GM12873 (cell line): Measurements from ENCODE around the gene CRKL.

Source experiments
- TF ChIP-seq, protein P1 (sequence below): IDR thresholded peaks from 2 replicates; pipeline ENCODE4 v1.5.1; 2012; ENCODE audit warnings: low read depth, mild to moderate bottlenecking, moderate library complexity, low read length, control low read depth; ENCODE audit not compliant: insufficient read depth; ENCODE audit errors: missing control alignments

CRKL gene

GRCh38 chr22:20889904-20890540, 27.2 kb upstream of the CRKL start:
- TF ChIP-seq, protein P1, sequence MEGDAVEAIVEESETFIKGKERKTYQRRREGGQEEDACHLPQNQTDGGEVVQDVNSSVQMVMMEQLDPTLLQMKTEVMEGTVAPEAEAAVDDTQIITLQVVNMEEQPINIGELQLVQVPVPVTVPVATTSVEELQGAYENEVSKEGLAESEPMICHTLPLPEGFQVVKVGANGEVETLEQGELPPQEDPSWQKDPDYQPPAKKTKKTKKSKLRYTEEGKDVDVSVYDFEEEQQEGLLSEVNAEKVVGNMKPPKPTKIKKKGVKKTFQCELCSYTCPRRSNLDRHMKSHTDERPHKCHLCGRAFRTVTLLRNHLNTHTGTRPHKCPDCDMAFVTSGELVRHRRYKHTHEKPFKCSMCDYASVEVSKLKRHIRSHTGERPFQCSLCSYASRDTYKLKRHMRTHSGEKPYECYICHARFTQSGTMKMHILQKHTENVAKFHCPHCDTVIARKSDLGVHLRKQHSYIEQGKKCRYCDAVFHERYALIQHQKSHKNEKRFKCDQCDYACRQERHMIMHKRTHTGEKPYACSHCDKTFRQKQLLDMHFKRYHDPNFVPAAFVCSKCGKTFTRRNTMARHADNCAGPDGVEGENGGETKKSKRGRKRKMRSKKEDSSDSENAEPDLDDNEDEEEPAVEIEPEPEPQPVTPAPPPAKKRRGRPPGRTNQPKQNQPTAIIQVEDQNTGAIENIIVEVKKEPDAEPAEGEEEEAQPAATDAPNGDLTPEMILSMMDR = no peak

DNA sequence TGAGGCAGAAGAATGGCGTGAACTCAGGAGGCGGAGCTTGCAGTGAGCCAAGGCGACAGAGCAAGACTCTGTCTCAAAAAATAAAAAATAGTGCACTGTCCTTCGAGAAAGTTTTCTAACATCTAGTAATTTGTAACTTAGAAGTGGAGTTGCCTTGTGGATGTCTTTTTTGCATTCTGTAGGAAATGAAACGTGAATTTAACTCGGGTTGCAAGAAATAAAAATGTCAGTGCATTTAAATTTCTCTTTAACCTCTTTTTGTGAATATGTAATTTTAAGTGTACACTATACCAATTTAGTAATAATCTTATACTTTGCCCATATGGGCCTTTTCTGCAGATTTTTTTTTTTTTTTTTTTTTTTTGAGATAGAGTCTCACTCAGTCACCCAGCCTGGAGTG, 26.2 kb upstream of the CRKL start:
- TF ChIP-seq, protein P1 = no peak

GRCh38 chr22:20899827-20900423, 17.3 kb upstream of the CRKL start:
- TF ChIP-seq, protein P1 = no peak

- TF ChIP-seq, protein P1 = no peak
Observed at GRCh38 chr22:20903093-20903492, 14.1 kb upstream of the CRKL start.

DNA sequence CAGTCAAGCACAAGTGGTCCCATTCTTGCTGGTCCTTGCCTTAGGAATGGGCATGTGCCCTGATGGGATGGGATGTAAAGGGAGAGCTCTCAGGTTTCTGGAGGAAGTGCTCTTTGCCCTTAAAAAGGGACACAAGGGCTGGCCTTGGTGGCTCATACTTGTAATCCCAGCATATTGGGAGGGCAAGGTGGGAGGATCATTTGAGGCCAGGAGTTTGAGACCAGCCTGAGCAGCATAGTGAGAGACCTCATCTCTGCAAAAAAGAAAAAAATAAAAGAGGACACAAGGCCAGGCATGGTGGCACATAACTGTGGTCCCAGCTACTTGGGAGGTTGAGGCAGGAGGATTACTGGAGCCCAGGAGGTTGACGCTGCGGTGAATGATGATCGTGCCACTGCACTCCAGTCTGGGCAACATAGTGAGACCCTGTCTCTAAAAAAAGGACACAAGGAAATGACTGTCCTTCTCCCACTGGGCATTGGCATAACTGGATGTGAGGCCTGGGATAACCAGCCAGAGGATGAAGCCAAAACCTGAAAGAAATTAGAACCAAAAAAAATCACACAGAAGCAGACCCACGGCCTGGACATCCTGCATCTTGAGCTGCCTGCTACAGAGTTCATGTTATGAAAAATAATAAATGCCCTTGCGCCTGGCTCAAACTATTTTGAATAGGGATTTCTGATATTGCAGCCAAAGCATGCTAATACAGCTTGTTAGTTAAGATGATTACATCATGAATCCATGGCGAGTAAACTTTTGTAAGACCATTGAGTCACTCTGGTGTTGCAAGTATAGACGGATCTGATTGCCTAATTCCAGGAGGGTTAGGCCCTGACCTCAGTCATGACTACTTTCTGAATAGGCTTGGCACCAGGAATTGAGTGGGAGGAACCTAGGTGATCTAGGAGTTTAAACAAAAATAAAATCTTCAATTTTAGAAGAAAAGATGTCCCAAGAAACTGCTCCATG, 12.9 kb upstream of the CRKL start:
- TF ChIP-seq, protein P1 = no peak

GRCh38 chr22:20904980-20905355, 12.2 kb upstream of the CRKL start:
- TF ChIP-seq, protein P1 = no peak
